GM23338 (cell line): ENCODE data around the gene MOK. TPM values are rescaled to one million over a fixed set of nuclear protein-coding genes. Genes with fewer than 3 reads are reported as not detected.

ENCODE experiments used
- ATAC-seq: fragments of 200-7000 bp; cut with Tn5 transposase; 3 replicates; pipeline ENCODE4 v1.9.1; 2020
- DNase-seq: peaks from one replicate; pipeline ENCODE4 v3.0.0-alpha.2; 2015; ENCODE audit warnings: low spot score
- H2AFZ ChIP-seq: fragments of 200-600 bp; sonication (generic); 2 replicates; pipeline ENCODE4 v1.8.0; 2016; ENCODE audit warnings: antibody characterized with exemption, mild to moderate bottlenecking, moderate library complexity
- H3F3A ChIP-seq: fragments of 200-600 bp; sonication (generic); replicated peaks from 2 replicates; pipeline ENCODE4 v1.8.0; 2017; ENCODE audit warnings: antibody characterized with exemption, mixed run types, low read depth
- H3K27ac ChIP-seq: fragments of 200-600 bp; sonication (generic); 2 replicates; pipeline ENCODE4 v1.6.1; 2016; ENCODE audit warnings: low read depth
- H3K27me3 ChIP-seq: fragments of 200-600 bp; sonication (generic); 2 replicates; pipeline ENCODE4 v1.8.0; 2016; ENCODE audit warnings: mild to moderate bottlenecking, mixed run types, moderate library complexity; ENCODE audit not compliant: insufficient read depth
- H3K36me3 ChIP-seq: fragments of 200-600 bp; sonication (generic); 2 replicates; pipeline ENCODE4 v1.8.0; 2016; ENCODE audit warnings: mild to moderate bottlenecking; ENCODE audit not compliant: insufficient read depth
- H3K4me1 ChIP-seq: fragments of 200-600 bp; sonication (generic); 2 replicates; pipeline ENCODE4 v1.8.0; 2016; ENCODE audit warnings: mild to moderate bottlenecking, moderate library complexity; ENCODE audit not compliant: insufficient read depth
- H3K4me2 ChIP-seq: fragments of 200-600 bp; sonication (generic); 2 replicates; pipeline ENCODE4 v1.7.1; 2017; ENCODE audit warnings: mixed run types
- H3K4me3 ChIP-seq: fragments of 200-600 bp; sonication (generic); 2 replicates; pipeline ENCODE4 v1.6.1; 2016; ENCODE audit warnings: mixed run types
- H3K79me2 ChIP-seq: fragments of 200-600 bp; sonication (generic); replicated peaks from 2 replicates; pipeline ENCODE4 v1.8.0; 2017; ENCODE audit warnings: mild to moderate bottlenecking; ENCODE audit not compliant: insufficient read depth
- H3K9me2 ChIP-seq: fragments of 200-600 bp; sonication (generic); 2 replicates; pipeline ENCODE4 v1.8.0; 2017; ENCODE audit not compliant: insufficient read depth
- H4K20me1 ChIP-seq: fragments of 200-600 bp; sonication (generic); replicated peaks from 2 replicates; pipeline ENCODE4 v1.8.0; 2017; ENCODE audit warnings: mild to moderate bottlenecking; ENCODE audit not compliant: insufficient read depth
- H3K27ac Mint-ChIP-seq: 2 replicates; pipeline ENCODE4 v1.8.0; 2020; ENCODE audit warnings: inconsistent platforms, mild to moderate bottlenecking, moderate library complexity, mixed read lengths
- H3K27me3 Mint-ChIP-seq: 3 replicates; pipeline ENCODE4 v1.8.0; 2022; ENCODE audit warnings: low read depth, mild to moderate bottlenecking, moderate library complexity, mixed read lengths, inconsistent platforms; ENCODE audit not compliant: insufficient read depth, poor library complexity
- H3K36me3 Mint-ChIP-seq: 3 replicates; pipeline ENCODE4 v1.8.0; 2021; ENCODE audit warnings: low read depth, mild to moderate bottlenecking, inconsistent platforms, moderate library complexity, mixed read lengths
- H3K4me1 Mint-ChIP-seq: 3 replicates; pipeline ENCODE4 v1.8.0; 2020; ENCODE audit warnings: mild to moderate bottlenecking, inconsistent platforms, mixed read lengths
- H3K4me3 Mint-ChIP-seq: 3 replicates; pipeline ENCODE4 v1.8.0; 2021; ENCODE audit warnings: moderate library complexity, mild to moderate bottlenecking, inconsistent platforms, mixed read lengths
- H3K9me3 Mint-ChIP-seq: 3 replicates; pipeline ENCODE4 v1.8.0; 2020; ENCODE audit warnings: moderate library complexity, mild to moderate bottlenecking, inconsistent platforms, mixed read lengths
- CREB1 ChIP-seq: fragments of 250-450 bp; sonication (Bioruptor Pico); IDR thresholded peaks from 2 replicates; pipeline ENCODE4 v1.5.0; 2020; ENCODE audit warnings: low read depth, mild to moderate bottlenecking, moderate library complexity
- EZH2 ChIP-seq: fragments of 200-600 bp; sonication (generic); IDR thresholded peaks from one replicate; pipeline ENCODE4 v1.8.0; 2017; ENCODE audit warnings: antibody characterized with exemption, mild to moderate bottlenecking, low read depth; ENCODE audit not compliant: unreplicated experiment
- JUNB ChIP-seq: IDR thresholded peaks from one replicate; pipeline ENCODE4 v1.6.1; 2016; ENCODE audit warnings: antibody characterized with exemption; ENCODE audit not compliant: unreplicated experiment
- NANOG ChIP-seq: IDR thresholded peaks from 2 replicates; pipeline ENCODE4 v1.6.1; 2016; ENCODE audit warnings: antibody characterized with exemption, borderline replicate concordance
- POLR2AphosphoS5 ChIP-seq: IDR thresholded peaks from 2 replicates; pipeline ENCODE4 v1.6.1; 2016; ENCODE audit warnings: antibody characterized with exemption, low read depth
- REST ChIP-seq: IDR thresholded peaks from one replicate; pipeline ENCODE4 v1.6.1; 2018; ENCODE audit warnings: antibody characterized with exemption; ENCODE audit not compliant: unreplicated experiment
- STAT1 ChIP-seq: IDR thresholded peaks from one replicate; pipeline ENCODE4 v1.6.1; 2016; ENCODE audit warnings: antibody characterized with exemption; ENCODE audit not compliant: unreplicated experiment
- ZNF331 ChIP-seq: fragments of 250-450 bp; sonication (Bioruptor Pico); IDR thresholded peaks from 2 replicates; pipeline ENCODE4 v1.5.0; 2020; ENCODE audit warnings: low read depth, mild to moderate bottlenecking, moderate library complexity
- polyA plus RNA-seq: library from polyadenylated mRNA; unstranded; fragments of >200 nt; fragmentation: Nextera tagmentation; extraction: Ambion mirVana; gene quantifications from 2 replicates; pipeline ENCODE4 v1.2.1, GENCODE V29; 2016
- total RNA-seq: library from RNA; depleted of rRNA; stranded (reverse); fragments of >200 nt; shearing (Covaris generic); gene quantifications from 2 replicates; pipeline ENCODE4 v1.2.3, GENCODE V29; 2014
- TF ChIP-seq, protein P1 (sequence below), 2 experiments: fragments of 200-600 bp in 1 of 2; sonication (generic) in 1 of 2; conservative IDR thresholded peaks; 2 replicates each; pipeline versions ENCODE4 v1.5.1 to v1.6.1; 2016 to 2017; ENCODE audit warnings: antibody characterized with exemption in 2 of 2, low read depth in 2 of 2, mild to moderate bottlenecking in 2 of 2, moderate library complexity in 1 of 2

MOK gene
- total and polyA plus RNA-seq, 2 experiments from 2014 or later = 3.1 TPM

DNA sequence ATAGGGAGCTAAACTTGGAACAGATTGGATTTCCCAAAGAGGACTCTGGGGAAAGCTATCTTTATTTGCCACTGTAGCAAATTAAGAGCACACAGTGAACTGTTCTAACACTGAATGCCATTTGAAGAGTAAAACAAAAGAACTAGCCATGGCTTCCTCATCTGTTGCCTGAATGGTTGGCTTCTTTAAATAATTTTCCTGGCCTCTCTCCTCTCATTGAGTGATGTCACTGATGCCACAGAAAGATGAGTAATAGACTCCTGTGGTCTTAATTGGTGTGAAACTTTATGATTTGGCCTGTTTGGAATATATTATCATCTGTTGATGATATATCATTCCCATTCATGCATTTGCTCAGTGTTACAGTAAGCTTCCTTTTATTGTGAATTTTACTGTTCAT is 122.8 kb downstream of the MOK start (continued):
- TF ChIP-seq REST (no peak), JUNB (no peak)
- TF ChIP-seq, protein P1, sequence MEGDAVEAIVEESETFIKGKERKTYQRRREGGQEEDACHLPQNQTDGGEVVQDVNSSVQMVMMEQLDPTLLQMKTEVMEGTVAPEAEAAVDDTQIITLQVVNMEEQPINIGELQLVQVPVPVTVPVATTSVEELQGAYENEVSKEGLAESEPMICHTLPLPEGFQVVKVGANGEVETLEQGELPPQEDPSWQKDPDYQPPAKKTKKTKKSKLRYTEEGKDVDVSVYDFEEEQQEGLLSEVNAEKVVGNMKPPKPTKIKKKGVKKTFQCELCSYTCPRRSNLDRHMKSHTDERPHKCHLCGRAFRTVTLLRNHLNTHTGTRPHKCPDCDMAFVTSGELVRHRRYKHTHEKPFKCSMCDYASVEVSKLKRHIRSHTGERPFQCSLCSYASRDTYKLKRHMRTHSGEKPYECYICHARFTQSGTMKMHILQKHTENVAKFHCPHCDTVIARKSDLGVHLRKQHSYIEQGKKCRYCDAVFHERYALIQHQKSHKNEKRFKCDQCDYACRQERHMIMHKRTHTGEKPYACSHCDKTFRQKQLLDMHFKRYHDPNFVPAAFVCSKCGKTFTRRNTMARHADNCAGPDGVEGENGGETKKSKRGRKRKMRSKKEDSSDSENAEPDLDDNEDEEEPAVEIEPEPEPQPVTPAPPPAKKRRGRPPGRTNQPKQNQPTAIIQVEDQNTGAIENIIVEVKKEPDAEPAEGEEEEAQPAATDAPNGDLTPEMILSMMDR (conservative IDR thresholded peaks at IDR 0.05; ENCODE audit: low read depth in 2 of 2) = no peak

DNA sequence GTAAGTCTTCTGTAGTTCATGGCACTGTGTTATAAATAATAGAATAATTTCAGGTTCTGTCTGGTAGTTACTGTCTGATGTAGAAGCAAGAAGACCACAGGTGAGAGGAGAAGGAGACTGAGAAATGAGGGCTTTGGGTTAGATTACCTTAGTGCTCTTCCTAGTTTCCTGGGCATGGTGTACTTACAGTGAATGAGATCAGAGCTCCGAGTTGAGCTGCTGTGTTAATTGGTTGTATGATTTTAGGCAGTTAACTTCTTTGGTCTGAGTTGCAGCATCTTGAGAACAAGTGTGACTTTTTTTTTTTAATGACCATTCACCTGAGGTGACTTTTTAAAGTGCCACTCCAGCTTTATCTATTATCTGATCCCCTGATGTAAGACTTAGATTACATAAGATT is 123.8 kb downstream of the MOK start:
- H3K27me3 ChIP-seq = no peaks in the 10 kb centered on the region
- no peak for DNase-seq
- H3K9me2 ChIP-seq = no peaks in the 10 kb centered on the region
- H3K79me2 ChIP-seq = peaks cover 97% of the 10 kb centered on the region
- Mint-ChIP-seq H3K36me3 (no peaks in the 10 kb centered on the region), H3K9me3 (no peaks in the 10 kb centered on the region), H3K27ac (peak overlapping the region; percentile 69; the same call in 1 of the 2 replicates), H3K27me3 (no peaks in the 10 kb centered on the region), H3K4me3 (no peak overlapping the region), H3K4me1 (peaks cover 31% of the 10 kb centered on the region; the same call in 2 of the 3 replicates)
- H3K4me3 ChIP-seq = no peak overlapping the region
- no peak overlapping the region for H3K4me2 ChIP-seq
- H4K20me1 ChIP-seq = peaks cover 10% of the 10 kb centered on the region
- no peak for ATAC-seq
- TF ChIP-seq EZH2 (no peak), ZNF331 (CRISPR knock-in tag) (no peak), STAT1 (no peak)
- no peak overlapping the region for H3K27ac ChIP-seq
- no peaks in the 10 kb centered on the region for H3K36me3 ChIP-seq
- no peaks in the 10 kb centered on the region for H3F3A ChIP-seq
- H3K4me1 ChIP-seq = peaks cover 28% of the 10 kb centered on the region
- no peak overlapping the region for H2AFZ ChIP-seq

- Histone ChIP-seq H3F3A (no peaks in the 10 kb centered on the region), H4K20me1 (peaks cover 10% of the 10 kb centered on the region), H3K4me2 (peak overlapping the region; percentile 25; the same call in 1 of the 2 replicates), H3K36me3 (no peaks in the 10 kb centered on the region), H3K27me3 (no peaks in the 10 kb centered on the region), H3K79me2 (peaks cover 97% of the 10 kb centered on the region), H3K4me3 (no peak overlapping the region), H3K27ac (peak overlapping the region; percentile 17; the same call in 1 of the 2 replicates), H3K9me2 (no peaks in the 10 kb centered on the region), H2AFZ (no peak overlapping the region), H3K4me1 (peaks cover 28% of the 10 kb centered on the region)
- H3K27me3 Mint-ChIP-seq = no peaks in the 10 kb centered on the region
- H3K4me3 Mint-ChIP-seq = no peak overlapping the region
- peaks cover 28% of the 10 kb centered on the region; the same call in 2 of the 3 replicates for H3K4me1 Mint-ChIP-seq
- no peak for DNase-seq
- H3K36me3 Mint-ChIP-seq = no peaks in the 10 kb centered on the region
- H3K9me3 Mint-ChIP-seq = no peaks in the 10 kb centered on the region
- ATAC-seq = no peak
- peak overlapping the region; percentile 91 for H3K27ac Mint-ChIP-seq
- TF ChIP-seq, protein P1 (conservative IDR thresholded peaks at IDR 0.05; ENCODE audit: low read depth in 2 of 2) = no peak
- no peak for TF ChIP-seq CREB1 (CRISPR knock-in tag)
- no peak for TF ChIP-seq POLR2AphosphoS5
- no peak for TF ChIP-seq NANOG
- TF ChIP-seq ZNF331 (CRISPR knock-in tag) = no peak
- TF ChIP-seq STAT1 = no peak
Observed at GRCh38 chr14:102180248-102180998, 124.5 kb downstream of the MOK start.
